NCI-H526 treated with DMSO at 0.1 percent for 48 hours (cell line): ENCODE measurements around the gene MT1G.
"Not testable (repeated sequence)": the region's sequence is repeated elsewhere in the genome, so short reads cannot be mapped to it uniquely, and the experiment has no call there.

Experiments used
- DNase-seq: peaks from one replicate; lab custom pipeline; 2025; lab: John Stamatoyannopoulos, UW

Gene MT1G

GRCh38 chr16:56667581-56668571, at the start of gene MT1G:
Gene MT1G, minus strand, starts transcription at chr16:56668065. Its CDS starts 72 bp downstream, at chr16:56667993.
- peak; percentile 66 for DNase-seq

GRCh38 chr16:56717532-56717931, 49.7 kb upstream of the MT1G start:
- DNase-seq, result not testable (repeated sequence)

- DNase-seq, result no peak
Measured at GRCh38 chr16:56716761-56717160, 48.9 kb upstream of the MT1G start.

DNA sequence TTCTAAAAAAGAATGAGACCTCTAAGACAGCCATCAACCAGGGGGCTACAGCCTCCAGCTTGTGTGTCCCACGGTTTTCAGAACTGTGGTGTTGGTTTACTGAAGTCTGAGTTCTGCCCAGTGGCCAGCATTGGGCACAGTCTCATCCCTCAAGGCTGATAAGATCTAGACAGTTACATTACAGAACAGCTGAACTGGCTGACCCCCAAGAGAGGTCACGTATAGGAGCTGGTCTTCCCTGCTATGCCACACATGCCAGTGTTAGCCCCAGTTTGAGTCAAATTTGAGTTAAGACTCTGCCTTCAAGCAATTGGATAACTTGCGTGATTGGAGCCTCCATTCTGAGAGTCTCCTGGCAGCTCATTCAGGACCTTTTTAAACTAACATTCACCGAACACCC, 47.3 kb upstream of the MT1G start:
- DNase-seq, result no peak

- DNase-seq, result no peak
Measured at GRCh38 chr16:56713794-56714193, 45.9 kb upstream of the MT1G start.

GRCh38 chr16:56711862-56712261, 44.0 kb upstream of the MT1G start:
- no peak for DNase-seq

DNA sequence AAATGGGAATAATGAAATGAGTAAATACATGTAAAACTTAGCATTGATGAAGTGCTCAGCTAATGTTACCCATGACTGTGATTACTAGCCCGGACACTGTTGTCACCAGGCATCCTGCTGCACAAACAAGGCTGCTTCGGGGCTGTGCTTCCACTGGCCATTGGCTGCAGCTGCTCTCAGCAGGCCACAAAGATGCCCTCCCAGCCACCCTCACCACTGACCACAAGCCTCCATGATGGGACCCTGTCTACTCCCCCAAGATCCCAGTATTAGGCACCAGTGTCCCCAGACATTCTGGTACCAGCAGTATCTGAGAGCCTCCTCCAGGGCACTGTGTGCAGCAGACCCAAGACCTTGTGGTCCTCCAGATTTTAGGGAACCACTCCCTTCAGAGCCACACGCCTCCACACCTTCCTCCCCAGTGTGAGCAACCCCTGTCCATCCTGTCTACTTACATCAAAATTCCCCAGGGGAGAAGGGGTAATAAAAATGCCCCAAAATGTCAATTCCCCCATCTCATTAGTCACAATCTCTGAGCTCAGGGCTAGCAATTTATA, 42.4 kb upstream of the MT1G start:
- DNase-seq, result no peak

- DNase-seq, result no peak
Measured at GRCh38 chr16:56709443-56710040, 41.7 kb upstream of the MT1G start.

DNA sequence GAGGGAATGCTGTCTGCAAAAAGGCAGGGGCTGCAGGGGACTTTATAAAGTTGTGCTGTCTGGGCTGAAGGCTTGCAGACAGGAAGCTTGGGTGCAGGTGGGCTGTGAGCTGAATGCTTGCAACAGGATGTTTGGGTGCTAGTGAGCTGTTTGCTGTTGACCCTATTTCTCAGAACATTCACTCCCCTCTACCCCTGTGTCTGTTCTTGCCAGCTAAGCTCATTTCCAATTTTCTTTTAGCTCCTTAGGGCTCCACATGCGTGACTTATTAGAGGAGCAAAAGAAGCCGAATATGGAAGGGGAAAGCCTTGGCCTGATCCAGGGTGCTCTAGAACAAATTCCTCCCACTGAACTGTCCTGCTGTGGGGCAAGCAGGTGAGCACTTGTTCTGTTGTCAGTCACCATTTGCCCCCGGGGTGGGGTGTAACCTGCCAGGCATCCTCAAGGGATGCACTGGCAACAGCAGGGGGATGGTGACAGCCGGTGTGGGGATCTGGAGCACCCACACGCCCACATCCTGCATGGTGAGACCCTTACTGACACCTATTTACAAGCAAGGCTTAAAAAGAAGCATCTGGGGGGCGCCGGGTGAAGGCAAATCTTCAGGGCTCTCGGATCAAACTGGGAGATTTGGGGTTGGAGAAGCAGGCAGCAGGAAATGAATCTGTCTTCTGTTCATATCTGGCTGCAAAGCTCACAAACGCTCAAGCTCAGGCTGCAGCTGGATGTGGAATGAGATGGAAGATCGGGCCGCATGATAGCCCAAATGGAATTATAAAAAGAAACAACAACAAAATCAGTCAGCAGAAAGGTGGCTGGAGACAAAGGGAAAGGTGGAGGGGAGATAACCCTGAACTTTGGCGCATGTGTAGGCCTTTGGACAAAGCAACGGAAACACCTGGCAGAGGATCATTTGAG, 40.9 kb upstream of the MT1G start:
- no peak for DNase-seq

GRCh38 chr16:56702836-56703235, 35.0 kb upstream of the MT1G start:
- no peak for DNase-seq

GRCh38 chr16:56701534-56701933, 33.7 kb upstream of the MT1G start:
- DNase-seq, result no peak

GRCh38 chr16:56700631-56701030, 32.8 kb upstream of the MT1G start:
- DNase-seq, result no peak

DNA sequence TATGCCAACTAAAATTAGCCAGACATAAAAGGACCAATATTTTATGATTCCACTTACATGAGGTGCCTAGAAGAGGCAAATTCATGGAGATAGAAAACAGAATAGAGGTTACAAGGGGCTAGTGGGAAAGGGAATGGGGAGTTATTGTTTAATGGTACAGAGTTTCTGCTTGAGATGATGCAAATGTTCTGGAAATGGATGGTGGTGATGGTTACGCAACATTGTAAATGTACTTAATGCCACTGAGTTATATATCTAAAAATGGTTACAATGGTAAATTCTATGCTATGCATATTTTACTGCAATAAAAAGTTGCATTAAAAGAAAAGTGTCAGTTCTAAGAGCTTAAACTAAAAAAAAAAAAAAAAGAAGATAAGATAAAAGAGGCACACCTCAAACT, 32.3 kb upstream of the MT1G start:
- no peak for DNase-seq

- DNase-seq, result no peak
Measured at GRCh38 chr16:56697456-56698155, 29.7 kb upstream of the MT1G start.

DNA sequence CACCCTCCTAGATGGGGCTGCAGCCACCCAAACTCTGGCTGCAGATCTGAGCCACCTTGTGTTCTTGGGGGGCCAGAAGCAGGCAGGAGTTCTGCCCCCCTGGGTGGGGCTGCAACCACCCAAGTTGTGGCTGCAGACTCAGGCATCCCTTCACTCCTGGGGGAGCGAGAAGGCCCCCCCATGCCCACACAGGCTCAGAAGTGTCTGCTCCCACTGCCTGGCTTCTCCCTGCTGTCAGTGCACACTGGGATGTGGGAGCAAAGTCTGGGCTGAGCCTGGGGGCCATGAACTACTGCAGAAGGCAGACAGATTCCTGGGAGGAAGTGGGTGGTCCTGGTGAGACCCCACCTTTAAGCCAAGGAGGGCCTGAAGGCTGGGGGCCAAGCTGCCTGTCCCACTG, 27.4 kb upstream of the MT1G start:
- no peak for DNase-seq

- DNase-seq, result no peak
Measured at GRCh38 chr16:56691885-56692284, 24.0 kb upstream of the MT1G start.

DNA sequence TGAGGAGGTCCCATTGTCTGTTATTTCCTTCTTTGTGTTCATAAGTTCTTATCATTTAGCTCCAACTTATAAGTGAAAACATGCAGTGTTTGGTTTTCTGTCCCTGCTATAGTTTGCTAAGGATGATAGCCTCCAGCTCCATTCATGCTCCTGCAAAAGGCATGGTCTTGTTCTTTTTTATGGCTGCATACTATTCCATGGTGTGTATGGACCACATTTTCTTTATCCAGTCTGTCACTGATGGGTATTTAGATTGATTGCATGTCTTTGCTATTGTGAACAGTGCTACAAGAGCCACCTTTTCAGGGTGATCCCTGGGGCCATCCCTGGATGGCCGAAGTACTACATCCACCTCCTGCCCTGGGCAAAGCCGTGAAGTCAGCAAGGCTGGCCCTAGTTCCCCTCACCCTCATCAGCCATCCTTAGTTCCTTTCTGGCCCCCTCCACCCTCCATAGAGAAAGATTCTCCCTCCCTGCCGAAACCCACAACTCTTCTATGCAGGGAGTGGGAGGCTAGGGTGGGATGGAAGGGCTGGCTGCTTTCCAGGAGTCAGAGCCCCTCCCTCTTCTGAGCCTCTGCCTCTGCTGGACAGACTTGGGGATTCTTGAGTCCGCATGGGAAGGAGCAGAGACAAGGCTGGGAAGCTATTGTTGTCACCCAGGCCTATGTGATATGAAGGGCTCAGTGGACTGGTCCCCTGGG, 22.7 kb upstream of the MT1G start:
- no peak for DNase-seq

DNA sequence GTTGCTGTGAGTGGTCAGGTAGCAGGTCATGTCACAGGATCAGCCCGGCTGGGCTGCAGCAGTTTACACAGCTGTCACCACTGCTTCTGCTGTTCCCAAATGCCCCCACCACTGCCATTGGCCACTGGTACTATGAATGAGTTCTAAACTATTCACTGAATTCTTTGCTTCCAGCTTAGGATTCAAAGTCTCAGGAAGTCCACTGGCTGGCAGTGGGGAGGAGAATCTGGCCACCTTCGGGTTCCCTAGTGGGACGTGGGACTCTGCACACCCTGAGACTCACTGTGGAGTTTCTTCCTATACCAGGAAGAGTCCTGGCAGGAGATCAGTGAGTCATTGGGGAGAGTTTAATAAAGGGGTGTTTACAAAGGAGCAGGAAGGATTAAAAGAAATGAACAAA, 21.3 kb upstream of the MT1G start:
- DNase-seq, result no peak

GRCh38 chr16:56688762-56689161, 20.9 kb upstream of the MT1G start:
- no peak for DNase-seq

- no peak for DNase-seq
Measured at GRCh38 chr16:56686758-56687157, 18.9 kb upstream of the MT1G start.
